Smooth muscle cell (in vitro differentiated cells): ENCODE measurements around the gene SOX2. TPM values are rescaled to one million over a fixed set of nuclear protein-coding genes. Genes with fewer than 3 reads are reported as not detected.

Source experiments
- DNase-seq: peaks from one replicate; lab custom pipeline; 2025; ENCODE audit not compliant: unreplicated experiment; lab: John Stamatoyannopoulos, UW
- H2AFZ ChIP-seq: fragments of 200-600 bp; sonication (generic); 2 replicates; pipeline ENCODE4 v1.6.0; 2016; ENCODE audit warnings: antibody characterized with exemption, low read depth, mild to moderate bottlenecking
- H3F3A ChIP-seq: fragments of 200-600 bp; sonication (generic); 2 replicates; pipeline ENCODE4 v1.6.0; 2017; ENCODE audit warnings: antibody characterized with exemption, low read depth
- H3K27ac ChIP-seq: fragments of 200-600 bp; sonication (generic); 2 replicates; pipeline ENCODE4 v1.5.1; 2016; ENCODE audit warnings: low read depth, mild to moderate bottlenecking
- H3K27me3 ChIP-seq: fragments of 200-600 bp; sonication (generic); 2 replicates; pipeline ENCODE4 v1.6.1; 2016; ENCODE audit warnings: low read depth, mild to moderate bottlenecking
- H3K36me3 ChIP-seq: fragments of 200-600 bp; sonication (generic); 2 replicates; pipeline ENCODE4 v1.5.1; 2016; ENCODE audit warnings: low read depth
- H3K4me1 ChIP-seq: fragments of 200-600 bp; sonication (generic); 2 replicates; pipeline ENCODE4 v1.5.1; 2016; ENCODE audit warnings: low read depth
- H3K4me2 ChIP-seq: fragments of 200-600 bp; sonication (generic); 2 replicates; pipeline ENCODE4 v1.6.0; 2016; ENCODE audit warnings: mild to moderate bottlenecking
- H3K4me3 ChIP-seq: fragments of 200-600 bp; sonication (generic); 2 replicates; pipeline ENCODE4 v1.5.1; 2016; ENCODE audit warnings: mild to moderate bottlenecking
- H3K79me2 ChIP-seq: fragments of 200-600 bp; sonication (generic); 2 replicates; pipeline ENCODE4 v1.6.0; 2016; ENCODE audit warnings: low read depth, mild to moderate bottlenecking
- H3K9ac ChIP-seq: fragments of 200-600 bp; sonication (generic); 2 replicates; pipeline ENCODE4 v1.6.0; 2016; ENCODE audit warnings: low read depth
- H3K9me3 ChIP-seq: fragments of 200-600 bp; sonication (generic); replicated peaks from 2 replicates; pipeline ENCODE4 v1.5.1; 2016; ENCODE audit warnings: low read depth
- H4K20me1 ChIP-seq: fragments of 200-600 bp; sonication (generic); 2 replicates; pipeline ENCODE4 v1.6.0; 2016; ENCODE audit warnings: low read depth
- WGBS: methylation state at CpG from one replicate; pipeline ENCODE4 v1.1.7; 2016; ENCODE audit warnings: low lambda C conversion rate; 5-methylcytosine and 5-hydroxymethylcytosine counted together
- polyA plus RNA-seq: library from polyadenylated mRNA; unstranded; fragments of >200 nt; fragmentation: Nextera tagmentation; extraction: Ambion mirVana; gene quantifications from 2 replicates; pipeline ENCODE4 v1.2.1, GENCODE V29; 2016
- total RNA-seq: library from RNA; depleted of rRNA; stranded (reverse); fragments of >200 nt; gene quantifications from 2 replicates; pipeline ENCODE4 v1.2.3, GENCODE V29; 2014
- TF ChIP-seq, protein P1 (sequence below): fragments of 200-600 bp; sonication (generic); IDR thresholded peaks from 2 replicates; pipeline ENCODE4 v1.5.1; 2017; ENCODE audit warnings: borderline replicate concordance, mild to moderate bottlenecking, antibody characterized with exemption; ENCODE audit not compliant: insufficient read depth, poor library complexity, severe bottlenecking

The SOX2 gene
- total and polyA plus RNA-seq, 2 experiments from 2014 or later: not detected

DNA sequence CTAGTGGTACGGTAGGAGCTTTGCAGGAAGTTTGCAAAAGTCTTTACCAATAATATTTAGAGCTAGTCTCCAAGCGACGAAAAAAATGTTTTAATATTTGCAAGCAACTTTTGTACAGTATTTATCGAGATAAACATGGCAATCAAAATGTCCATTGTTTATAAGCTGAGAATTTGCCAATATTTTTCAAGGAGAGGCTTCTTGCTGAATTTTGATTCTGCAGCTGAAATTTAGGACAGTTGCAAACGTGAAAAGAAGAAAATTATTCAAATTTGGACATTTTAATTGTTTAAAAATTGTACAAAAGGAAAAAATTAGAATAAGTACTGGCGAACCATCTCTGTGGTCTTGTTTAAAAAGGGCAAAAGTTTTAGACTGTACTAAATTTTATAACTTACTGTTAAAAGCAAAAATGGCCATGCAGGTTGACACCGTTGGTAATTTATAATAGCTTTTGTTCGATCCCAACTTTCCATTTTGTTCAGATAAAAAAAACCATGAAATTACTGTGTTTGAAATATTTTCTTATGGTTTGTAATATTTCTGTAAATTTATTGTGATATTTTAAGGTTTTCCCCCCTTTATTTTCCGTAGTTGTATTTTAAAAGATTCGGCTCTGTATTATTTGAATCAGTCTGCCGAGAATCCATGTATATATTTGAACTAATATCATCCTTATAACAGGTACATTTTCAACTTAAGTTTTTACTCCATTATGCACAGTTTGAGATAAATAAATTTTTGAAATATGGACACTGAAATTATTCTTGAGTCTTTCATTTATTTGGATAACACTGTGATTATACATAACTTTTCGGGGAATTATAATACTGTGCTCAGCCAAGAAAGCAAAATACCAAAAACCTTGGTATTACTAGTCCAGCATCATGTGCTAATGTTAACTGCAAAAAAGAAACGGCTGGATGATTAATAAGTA is 2.2 kb downstream of the SOX2 start:
- H3K36me3 ChIP-seq: no peaks in the 10 kb centered on the region
- H3K4me2 ChIP-seq: no peak overlapping the region
- H3K9me3 ChIP-seq: no peaks in the 10 kb centered on the region
- H3K27ac ChIP-seq: no peak overlapping the region
- DNase-seq: no peak
- H3K4me1 ChIP-seq: peaks cover 16% of the 10 kb centered on the region
- H3K79me2 ChIP-seq: no peaks in the 10 kb centered on the region
- H2AFZ ChIP-seq: no peak overlapping the region
- peaks cover 99% of the 10 kb centered on the region for H3K27me3 ChIP-seq
- TF ChIP-seq, protein P1, sequence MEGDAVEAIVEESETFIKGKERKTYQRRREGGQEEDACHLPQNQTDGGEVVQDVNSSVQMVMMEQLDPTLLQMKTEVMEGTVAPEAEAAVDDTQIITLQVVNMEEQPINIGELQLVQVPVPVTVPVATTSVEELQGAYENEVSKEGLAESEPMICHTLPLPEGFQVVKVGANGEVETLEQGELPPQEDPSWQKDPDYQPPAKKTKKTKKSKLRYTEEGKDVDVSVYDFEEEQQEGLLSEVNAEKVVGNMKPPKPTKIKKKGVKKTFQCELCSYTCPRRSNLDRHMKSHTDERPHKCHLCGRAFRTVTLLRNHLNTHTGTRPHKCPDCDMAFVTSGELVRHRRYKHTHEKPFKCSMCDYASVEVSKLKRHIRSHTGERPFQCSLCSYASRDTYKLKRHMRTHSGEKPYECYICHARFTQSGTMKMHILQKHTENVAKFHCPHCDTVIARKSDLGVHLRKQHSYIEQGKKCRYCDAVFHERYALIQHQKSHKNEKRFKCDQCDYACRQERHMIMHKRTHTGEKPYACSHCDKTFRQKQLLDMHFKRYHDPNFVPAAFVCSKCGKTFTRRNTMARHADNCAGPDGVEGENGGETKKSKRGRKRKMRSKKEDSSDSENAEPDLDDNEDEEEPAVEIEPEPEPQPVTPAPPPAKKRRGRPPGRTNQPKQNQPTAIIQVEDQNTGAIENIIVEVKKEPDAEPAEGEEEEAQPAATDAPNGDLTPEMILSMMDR: no peak
- no peaks in the 10 kb centered on the region for H3F3A ChIP-seq
- H4K20me1 ChIP-seq: no peaks in the 10 kb centered on the region
- no peak overlapping the region for H3K9ac ChIP-seq
- H3K4me3 ChIP-seq: peak overlapping the region; percentile 56
- WGBS: 10% methylated on average over 13 of the region's 13 CpGs

DNA sequence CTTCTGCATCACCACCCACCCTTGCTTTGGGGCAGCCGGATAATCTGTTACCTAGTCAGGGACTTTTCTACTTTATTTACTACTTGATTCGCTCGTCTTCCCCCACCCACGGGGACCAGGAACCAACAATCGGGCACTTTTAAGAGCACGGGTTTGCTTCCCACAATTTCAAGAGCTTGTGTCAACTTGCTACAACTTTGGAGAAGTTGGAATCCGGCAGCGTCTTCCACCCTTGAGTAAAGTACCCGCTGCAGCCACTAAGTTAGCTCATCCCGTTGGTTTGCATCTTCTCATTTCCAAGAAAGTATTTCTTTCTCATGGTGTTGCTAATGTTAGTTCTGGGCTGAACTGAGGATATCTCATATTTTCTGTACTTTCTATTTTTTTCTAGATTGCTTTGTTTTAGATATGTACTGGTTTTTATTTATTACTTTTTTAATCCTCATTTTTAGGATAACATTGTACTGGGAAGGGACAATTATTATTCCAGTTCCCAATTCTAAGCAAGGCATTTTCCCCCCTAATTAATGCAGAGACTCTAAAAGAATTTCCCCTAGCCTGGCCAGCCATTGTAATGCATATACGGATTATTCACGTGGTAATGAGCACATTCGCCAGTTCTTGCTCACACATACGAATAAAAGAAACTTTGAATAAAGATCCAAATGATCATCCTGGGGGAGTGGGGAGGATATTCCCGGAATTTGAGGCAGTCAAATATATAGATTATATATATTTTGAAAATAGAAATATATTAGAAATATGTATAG is 4.0 kb downstream of the SOX2 start:
- no peaks in the 10 kb centered on the region for H3F3A ChIP-seq
- H3K27me3 ChIP-seq: peaks cover 100% of the 10 kb centered on the region
- no peak overlapping the region for H3K4me2 ChIP-seq
- no peaks in the 10 kb centered on the region for H3K36me3 ChIP-seq
- H3K79me2 ChIP-seq: no peaks in the 10 kb centered on the region
- WGBS: 4% methylated on average over 15 of the region's 15 CpGs
- no peak overlapping the region for H2AFZ ChIP-seq
- no peak overlapping the region for H3K4me3 ChIP-seq
- peaks cover 19% of the 10 kb centered on the region for H3K4me1 ChIP-seq
- no peak overlapping the region for H3K27ac ChIP-seq
- no peaks in the 10 kb centered on the region for H4K20me1 ChIP-seq
- TF ChIP-seq, protein P1: no peak
- no peak overlapping the region for H3K9ac ChIP-seq
- no peak for DNase-seq
- H3K9me3 ChIP-seq: no peaks in the 10 kb centered on the region

DNA sequence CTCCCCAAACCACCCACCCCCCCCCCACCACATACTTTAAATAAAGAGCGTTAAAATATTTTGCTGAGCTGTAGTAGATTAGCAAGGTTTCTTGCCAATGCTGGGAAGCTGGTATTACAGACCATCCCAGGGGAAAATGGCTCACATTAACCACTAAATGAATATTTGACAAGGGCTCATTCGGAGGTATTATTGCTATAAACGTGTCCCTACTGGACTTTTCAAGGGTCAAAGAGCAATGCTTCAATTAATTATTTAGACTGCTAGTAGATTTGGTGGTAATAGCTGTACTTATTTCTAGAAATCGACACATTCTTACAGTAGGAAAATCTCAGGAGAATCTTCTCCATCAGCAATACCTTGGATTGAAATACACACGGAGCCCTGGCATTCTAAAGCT is 5.2 kb downstream of the SOX2 start:
- H3K27me3 ChIP-seq: peaks cover 100% of the 10 kb centered on the region
- H3K4me2 ChIP-seq: no peak overlapping the region
- WGBS: 34% methylated on average over 5 of the region's 5 CpGs
- H3K9ac ChIP-seq: no peak overlapping the region
- peaks cover 22% of the 10 kb centered on the region for H3K4me1 ChIP-seq
- no peak overlapping the region for H3K4me3 ChIP-seq
- H3K36me3 ChIP-seq: no peaks in the 10 kb centered on the region
- H3K79me2 ChIP-seq: no peaks in the 10 kb centered on the region
- no peaks in the 10 kb centered on the region for H4K20me1 ChIP-seq
- TF ChIP-seq, protein P1: no peak
- no peaks in the 10 kb centered on the region for H3F3A ChIP-seq
- H3K9me3 ChIP-seq: no peaks in the 10 kb centered on the region
- no peak overlapping the region for H2AFZ ChIP-seq
- no peak overlapping the region for H3K27ac ChIP-seq
- DNase-seq: no peak
